ENCODE results near the gene MYL6. TPM values are rescaled to one million over a fixed set of nuclear protein-coding genes. Genes with fewer than 3 reads are reported as not detected.

Gene MYL6
- polyA plus RNA-seq, 3 donors: 1,303 to 4,064 (median 3,695) TPM

DNA sequence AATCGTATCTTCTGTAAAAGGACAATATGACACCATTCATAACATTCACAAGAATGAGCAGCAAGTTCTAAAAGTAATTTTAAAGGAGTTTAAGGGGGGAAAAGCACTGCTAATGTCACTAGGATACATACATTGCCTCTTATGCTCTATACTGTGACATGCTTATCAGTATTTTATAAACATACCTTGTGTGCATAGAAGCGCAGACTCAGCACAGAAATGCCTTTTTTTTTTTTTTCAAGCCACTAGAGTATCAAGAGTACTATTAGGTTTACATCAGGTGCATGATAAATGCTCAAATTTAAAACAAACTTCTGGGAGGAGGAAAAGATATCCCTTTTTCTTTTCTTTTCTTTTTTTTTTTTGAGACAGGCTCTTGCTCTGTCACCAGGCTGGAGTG, 44.7 kb downstream of the MYL6 start:
- WGBS, 3 donors: 58 to 70% (median 65%) methylated on average over 2 of the region's 2 CpGs
- no peak overlapping the region for H3K27ac ChIP-seq (ENCODE audit: low read depth, low read length)

GRCh38 chr12:56204275-56204674, 46.1 kb downstream of the MYL6 start:
- no peak overlapping the region for H3K27ac ChIP-seq (ENCODE audit: low read depth, low read length)

DNA sequence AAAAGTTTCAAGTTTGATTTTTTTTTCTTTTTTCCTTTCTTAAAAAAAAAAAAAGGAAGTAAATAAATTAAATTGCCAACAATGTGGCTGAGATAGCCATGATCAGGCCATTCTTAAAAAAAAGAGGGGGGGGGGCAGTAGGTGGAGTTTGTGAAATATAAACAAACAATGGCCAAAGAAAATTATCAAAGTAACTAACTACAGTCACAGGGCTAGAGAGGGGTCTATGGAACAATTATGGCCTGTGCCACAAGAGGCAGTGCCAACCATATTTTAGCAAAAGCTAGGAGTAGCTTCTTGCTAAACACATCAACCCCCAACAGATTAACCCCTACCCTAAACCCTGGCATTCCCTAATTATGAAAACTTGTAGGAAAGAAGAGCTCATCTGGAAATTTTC, 47.3 kb downstream of the MYL6 start:
- no peak overlapping the region for H3K27ac ChIP-seq (ENCODE audit: low read depth, low read length)

DNA sequence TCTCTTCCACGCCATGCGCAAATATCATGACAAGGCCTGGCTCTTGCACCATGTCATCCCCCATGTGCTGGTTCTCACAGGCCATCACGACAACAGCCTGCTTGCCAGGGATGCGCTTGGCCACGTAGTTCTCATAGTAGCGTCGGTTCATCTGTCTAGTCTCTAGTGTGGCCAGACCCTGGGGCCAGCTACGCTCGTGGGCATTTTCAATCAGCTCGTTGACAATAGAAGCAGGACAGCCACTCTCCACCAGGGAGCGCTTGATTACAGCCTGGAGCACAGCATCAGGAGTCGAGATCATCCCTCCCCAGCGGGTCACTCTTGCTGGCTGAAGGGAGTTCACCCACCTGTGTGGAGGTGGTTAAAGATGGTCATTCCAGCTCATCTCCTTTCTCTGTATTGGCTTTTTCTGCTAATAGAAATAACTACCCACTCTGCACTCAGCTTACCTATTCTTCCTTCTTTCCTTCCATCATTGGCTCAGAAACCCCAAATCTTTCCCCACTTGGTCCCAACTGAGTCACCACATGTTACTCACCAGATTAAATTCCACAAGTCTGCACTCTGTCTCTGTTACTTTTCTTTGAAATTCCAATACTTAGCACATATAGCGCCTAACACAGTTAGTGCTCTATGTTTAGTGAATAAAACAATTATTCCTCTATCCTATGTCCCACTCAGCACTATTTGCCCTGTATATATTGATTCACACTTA, 48.5 kb downstream of the MYL6 start:
- WGBS, 3 donors: 51 to 67% (median 61%) methylated on average over 14 of the region's 14 CpGs
- H3K27ac ChIP-seq (ENCODE audit: low read depth, low read length): no peak overlapping the region

DNA sequence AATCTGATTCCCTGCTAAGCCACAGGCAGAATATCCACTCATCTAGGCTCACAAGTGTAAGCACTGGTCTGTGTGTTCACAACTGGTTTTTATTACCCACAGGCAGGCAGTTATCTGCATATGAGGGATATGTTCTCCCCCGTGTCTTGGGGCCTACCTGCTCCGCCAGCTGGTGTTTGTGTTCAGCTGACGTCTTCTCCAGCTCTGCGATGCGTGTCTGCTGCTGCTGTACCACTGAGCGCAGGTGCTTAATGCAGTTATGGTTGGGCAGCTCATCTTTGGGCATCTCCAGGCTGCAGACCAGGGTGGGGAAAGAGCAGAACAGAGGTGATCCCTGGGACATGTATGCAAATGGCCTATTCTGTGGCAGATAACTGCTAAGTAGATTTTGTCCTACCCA, 49.8 kb downstream of the MYL6 start:
- 87 to 91% (median 89%) methylated on average over 6 of the region's 6 CpGs for WGBS, 3 donors
- H3K27ac ChIP-seq (ENCODE audit: low read depth, low read length): no peak overlapping the region

Other genes starting within 250 kb of the MYL6 start
- gene PYM1, start 230.5 kb upstream of the MYL6 start, polyA plus RNA-seq: 10 to 100 TPM; 16.8 to 33.6 (median 26.2) TPM
- 10 to 100 TPM; 16.9 to 21.4 (median 17.4) TPM for gene DGKA, start 227.2 kb upstream of the MYL6 start, polyA plus RNA-seq
- gene PMEL, start 192.3 kb upstream of the MYL6 start, polyA plus RNA-seq: 1 to 10 TPM in 2 of 3 donors, under 1 TPM in 1; 0.42 to 2.9 (median 1.7) TPM
- gene CDK2, start 191.5 kb upstream of the MYL6 start, polyA plus RNA-seq: 10 to 100 TPM in 2 of 3 donors, 1 to 10 TPM in 1; 9.2 to 20.8 (median 16.8) TPM
- 10 to 100 TPM; 28.5 to 66.8 (median 47.4) TPM for gene RAB5B, start 184.3 kb upstream of the MYL6 start, polyA plus RNA-seq
- 10 to 100 TPM in 2 of 3 donors, 1 to 10 TPM in 1; 10.0 to 27.8 (median 15.7) TPM for gene SUOX, start 161.1 kb upstream of the MYL6 start, polyA plus RNA-seq
- gene IKZF4, start 137.3 kb upstream of the MYL6 start, polyA plus RNA-seq: 1 to 10 TPM; 1.5 to 4.9 (median 4.8) TPM
- 1,000 to 10,000 TPM; 1,111 to 1,459 (median 1,152) TPM for gene RPS26, start 116.4 kb upstream of the MYL6 start, polyA plus RNA-seq
- 10 to 100 TPM in 1 of 3 donors, 1 to 10 TPM in 2; 2.0 to 28.8 (median 4.5) TPM for gene ERBB3, start 78.2 kb upstream of the MYL6 start, polyA plus RNA-seq
- gene PA2G4, start 53.8 kb upstream of the MYL6 start, polyA plus RNA-seq: 100 to 1,000 TPM in 1 of 3 donors, 10 to 100 TPM in 2; 75.9 to 138 (median 83.2) TPM
- gene RPL41, start 41.7 kb upstream of the MYL6 start, polyA plus RNA-seq: 1,000 to 10,000 TPM; 6,348 to 7,135 (median 6,380) TPM
- gene ZC3H10, start 40.1 kb upstream of the MYL6 start, polyA plus RNA-seq: 1 to 10 TPM; 1.6 to 2.4 (median 1.9) TPM
- gene ESYT1, start 30.1 kb upstream of the MYL6 start, polyA plus RNA-seq: 100 to 1,000 TPM in 1 of 3 donors, 10 to 100 TPM in 2; 61.4 to 304 (median 94.5) TPM
- gene MYL6B, start 5.8 kb upstream of the MYL6 start, polyA plus RNA-seq: 10 to 100 TPM; 15.5 to 88.5 (median 48.0) TPM
- gene SMARCC2, start 31.1 kb downstream of the MYL6 start, polyA plus RNA-seq: 10 to 100 TPM; 21.4 to 53.8 (median 48.7) TPM
- gene RNF41, start 63.6 kb downstream of the MYL6 start, polyA plus RNA-seq: 10 to 100 TPM; 15.3 to 51.7 (median 26.7) TPM
- 10 to 100 TPM; 20.9 to 22.3 (median 21.3) TPM for gene NABP2, start 66.0 kb downstream of the MYL6 start, polyA plus RNA-seq
- 100 to 1,000 TPM in 1 of 3 donors, 1 to 10 TPM in 1, under 1 TPM in 1; 0.31 to 209 (median 1.0) TPM for gene SLC39A5, start 71.7 kb downstream of the MYL6 start, polyA plus RNA-seq
- gene ANKRD52, start 100.0 kb downstream of the MYL6 start, polyA plus RNA-seq: 1 to 10 TPM; 5.6 to 9.9 (median 9.7) TPM
- 10 to 100 TPM in 2 of 3 donors, 1 to 10 TPM in 1; 8.5 to 11.6 (median 11.1) TPM for gene COQ10A, start 108.6 kb downstream of the MYL6 start, polyA plus RNA-seq
- gene CS, start 142.0 kb downstream of the MYL6 start, polyA plus RNA-seq: 100 to 1,000 TPM in 1 of 3 donors, 10 to 100 TPM in 2; 82.8 to 289 (median 83.0) TPM
- 10 to 100 TPM; 86.3 to 99.0 (median 95.9) TPM for gene CNPY2, start 157.6 kb downstream of the MYL6 start, polyA plus RNA-seq
- 10 to 100 TPM; 16.8 to 33.7 (median 29.8) TPM for gene PAN2, start 175.6 kb downstream of the MYL6 start, polyA plus RNA-seq
- 1 to 10 TPM in 1 of 3 donors, under 1 TPM in 1, not detected in 1; 0.62 to 3.1 TPM for gene IL23A, start 180.5 kb downstream of the MYL6 start, polyA plus RNA-seq
- gene STAT2, start 201.7 kb downstream of the MYL6 start, polyA plus RNA-seq: 10 to 100 TPM; 32.5 to 58.4 (median 56.5) TPM
- under 1 TPM in 1 of 3 donors, not detected in 2; 0.03 TPM for gene APOF, start 204.5 kb downstream of the MYL6 start, polyA plus RNA-seq